ENCODE measurements around the gene TPTE.
"Not testable (repeated sequence)": the region's sequence is repeated elsewhere in the genome, so short reads cannot be mapped to it uniquely, and the experiment has no call there.

TPTE gene

GRCh38 chr21:10521091-10521598 is at the start of gene TPTE:
Gene TPTE, plus strand, starts transcription at chr21:10521583. Its CDS starts 17,141 bp downstream, at chr21:10538724.
- Histone ChIP-seq H3K27ac (ENCODE audit: low read length) (no peak within 1 kb of the TSS), H3K4me1 (ENCODE audit: control insufficient read depth in 1 of 2, insufficient read depth in 2 of 2, low read length in 2 of 2) (no peaks in the 10 kb centered on the region), H3K27me3 (ENCODE audit: low read depth, low read length) (no peaks in the 10 kb centered on the region), H3K4me3 (ENCODE audit: low read depth in 1 of 2, low read length in 2 of 2) (no peak within 1 kb of the TSS), H3K36me3 (ENCODE audit: control insufficient read depth in 1 of 2, insufficient read depth in 2 of 2, low read length in 2 of 2) (no peaks in the 10 kb centered on the region), H3K9me3 (ENCODE audit: control insufficient read depth in 1 of 2, low read length in 2 of 2) (peaks cover 0 to 18% of the 10 kb centered on the region in 2 donors)

- H3K9me3 ChIP-seq (ENCODE audit: control insufficient read depth in 1 of 2, low read length in 2 of 2); H3K4me1 ChIP-seq (ENCODE audit: control insufficient read depth in 1 of 2, insufficient read depth in 2 of 2, low read length in 2 of 2); H3K4me3 ChIP-seq (ENCODE audit: low read depth in 1 of 2, low read length in 2 of 2); H3K36me3 ChIP-seq (ENCODE audit: control insufficient read depth in 1 of 2, insufficient read depth in 2 of 2, low read length in 2 of 2); H3K27me3 ChIP-seq (ENCODE audit: low read depth, low read length); H3K27ac ChIP-seq (ENCODE audit: low read length): not testable (repeated sequence)
Measured at GRCh38 chr21:10471999-10472398, 49.4 kb upstream of the TPTE start.

GRCh38 chr21:10477794-10478193 is 43.6 kb upstream of the TPTE start:
- H3K27me3 ChIP-seq (ENCODE audit: low read depth, low read length); H3K27ac ChIP-seq (ENCODE audit: low read length); H3K4me1 ChIP-seq (ENCODE audit: control insufficient read depth in 1 of 2, insufficient read depth in 2 of 2, low read length in 2 of 2); H3K4me3 ChIP-seq (ENCODE audit: low read depth in 1 of 2, low read length in 2 of 2); H3K9me3 ChIP-seq (ENCODE audit: control insufficient read depth in 1 of 2, low read length in 2 of 2); H3K36me3 ChIP-seq (ENCODE audit: control insufficient read depth in 1 of 2, insufficient read depth in 2 of 2, low read length in 2 of 2): not testable (repeated sequence)

DNA sequence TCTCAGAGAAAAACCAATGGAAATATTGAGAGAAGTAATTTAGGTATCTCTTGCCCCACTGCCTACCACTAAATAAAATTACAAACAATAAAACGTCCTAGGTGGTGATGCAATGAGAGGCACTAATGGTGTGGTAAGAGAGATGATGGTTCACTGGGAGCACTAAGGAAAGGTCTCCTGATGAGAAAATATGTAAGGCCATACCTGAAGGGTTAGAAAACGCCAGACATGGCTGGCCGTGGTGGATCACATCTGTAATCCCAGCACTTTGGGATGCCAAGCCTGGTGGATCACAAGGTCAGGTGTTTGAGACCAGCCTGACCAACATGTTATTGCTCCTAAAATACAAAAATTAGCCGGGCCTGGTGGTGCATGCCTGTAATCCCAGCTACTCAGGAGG is 41.5 kb upstream of the TPTE start:
- not testable (repeated sequence) for H3K4me3 ChIP-seq (ENCODE audit: low read depth in 1 of 2, low read length in 2 of 2); H3K27me3 ChIP-seq (ENCODE audit: low read depth, low read length); H3K27ac ChIP-seq (ENCODE audit: low read length); H3K36me3 ChIP-seq (ENCODE audit: control insufficient read depth in 1 of 2, insufficient read depth in 2 of 2, low read length in 2 of 2); H3K4me1 ChIP-seq (ENCODE audit: control insufficient read depth in 1 of 2, insufficient read depth in 2 of 2, low read length in 2 of 2); H3K9me3 ChIP-seq (ENCODE audit: control insufficient read depth in 1 of 2, low read length in 2 of 2)

DNA sequence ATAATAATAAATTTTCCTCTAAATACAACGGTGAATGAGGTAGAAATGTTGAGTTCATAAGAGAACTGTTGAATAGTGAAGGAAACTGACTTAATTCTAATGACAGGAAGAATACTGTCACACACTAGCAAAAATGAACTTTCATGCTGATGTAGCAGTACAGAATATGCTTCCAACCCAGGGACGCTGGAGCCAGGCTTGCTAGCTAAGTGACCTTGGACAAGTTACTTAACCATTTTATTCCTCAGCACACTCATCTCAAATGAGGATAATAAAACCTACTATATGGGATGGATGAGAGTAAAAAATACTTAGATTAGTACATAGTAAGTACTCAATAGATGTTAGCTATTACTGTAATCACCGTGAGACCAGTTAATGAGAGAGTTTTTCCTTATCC is 36.5 kb upstream of the TPTE start:
- H3K27me3 ChIP-seq (ENCODE audit: low read depth, low read length); H3K36me3 ChIP-seq (ENCODE audit: control insufficient read depth in 1 of 2, insufficient read depth in 2 of 2, low read length in 2 of 2); H3K9me3 ChIP-seq (ENCODE audit: control insufficient read depth in 1 of 2, low read length in 2 of 2); H3K4me3 ChIP-seq (ENCODE audit: low read depth in 1 of 2, low read length in 2 of 2); H3K4me1 ChIP-seq (ENCODE audit: control insufficient read depth in 1 of 2, insufficient read depth in 2 of 2, low read length in 2 of 2); H3K27ac ChIP-seq (ENCODE audit: low read length): not testable (repeated sequence)

- not testable (repeated sequence) for H3K27ac ChIP-seq (ENCODE audit: low read length); H3K27me3 ChIP-seq (ENCODE audit: low read depth, low read length); H3K9me3 ChIP-seq (ENCODE audit: control insufficient read depth in 1 of 2, low read length in 2 of 2); H3K4me3 ChIP-seq (ENCODE audit: low read depth in 1 of 2, low read length in 2 of 2); H3K4me1 ChIP-seq (ENCODE audit: control insufficient read depth in 1 of 2, insufficient read depth in 2 of 2, low read length in 2 of 2); H3K36me3 ChIP-seq (ENCODE audit: control insufficient read depth in 1 of 2, insufficient read depth in 2 of 2, low read length in 2 of 2)
Measured at GRCh38 chr21:10490453-10490852, 30.9 kb upstream of the TPTE start.

DNA sequence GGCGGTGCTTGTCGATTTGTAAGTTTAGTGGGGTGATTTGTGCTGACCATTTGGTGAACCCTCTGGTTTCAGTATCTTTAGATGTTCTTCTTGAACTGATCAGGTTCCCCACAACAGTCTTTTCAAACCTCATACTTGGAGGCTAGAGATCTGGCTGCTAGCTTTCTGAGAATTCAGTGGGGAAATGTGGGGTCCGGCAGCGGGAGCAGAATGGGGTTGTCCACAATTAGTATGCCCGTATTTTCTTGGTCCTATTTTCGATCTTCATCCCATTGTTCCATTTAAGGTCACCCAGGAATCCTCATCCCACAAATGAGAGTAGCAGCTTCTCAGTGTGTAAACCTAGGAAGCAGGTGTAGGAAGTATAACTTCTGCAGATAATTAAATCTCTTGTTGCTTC is 10.3 kb upstream of the TPTE start:
- no peaks in the 10 kb centered on the region for H3K36me3 ChIP-seq (ENCODE audit: control insufficient read depth in 1 of 2, insufficient read depth in 2 of 2, low read length in 2 of 2)
- H3K9me3 ChIP-seq (ENCODE audit: control insufficient read depth in 1 of 2, low read length in 2 of 2), result peaks cover 0 to 2% of the 10 kb centered on the region in 2 donors
- H3K27me3 ChIP-seq (ENCODE audit: low read depth, low read length), result no peaks in the 10 kb centered on the region
- no peak overlapping the region for H3K4me3 ChIP-seq (ENCODE audit: low read depth in 1 of 2, low read length in 2 of 2)
- H3K27ac ChIP-seq (ENCODE audit: low read length), result no peak overlapping the region
- no peaks in the 10 kb centered on the region for H3K4me1 ChIP-seq (ENCODE audit: control insufficient read depth in 1 of 2, insufficient read depth in 2 of 2, low read length in 2 of 2)

GRCh38 chr21:10516889-10517288 is 4.5 kb upstream of the TPTE start:
- H3K27ac ChIP-seq (ENCODE audit: low read length); H3K4me1 ChIP-seq (ENCODE audit: control insufficient read depth in 1 of 2, insufficient read depth in 2 of 2, low read length in 2 of 2); H3K4me3 ChIP-seq (ENCODE audit: low read depth in 1 of 2, low read length in 2 of 2); H3K27me3 ChIP-seq (ENCODE audit: low read depth, low read length); H3K36me3 ChIP-seq (ENCODE audit: control insufficient read depth in 1 of 2, insufficient read depth in 2 of 2, low read length in 2 of 2): not testable (repeated sequence)
- H3K9me3 ChIP-seq (ENCODE audit: control insufficient read depth in 1 of 2, low read length in 2 of 2), result peaks cover 0 to 14% of the 10 kb centered on the region in 2 donors

- not testable (repeated sequence) for H3K4me3 ChIP-seq (ENCODE audit: low read depth in 1 of 2, low read length in 2 of 2); H3K27ac ChIP-seq (ENCODE audit: low read length); H3K4me1 ChIP-seq (ENCODE audit: control insufficient read depth in 1 of 2, insufficient read depth in 2 of 2, low read length in 2 of 2); H3K27me3 ChIP-seq (ENCODE audit: low read depth, low read length); H3K36me3 ChIP-seq (ENCODE audit: control insufficient read depth in 1 of 2, insufficient read depth in 2 of 2, low read length in 2 of 2)
- peaks cover 0 to 14% of the 10 kb centered on the region in 2 donors for H3K9me3 ChIP-seq (ENCODE audit: control insufficient read depth in 1 of 2, low read length in 2 of 2)
Measured at GRCh38 chr21:10517904-10518303, 3.5 kb upstream of the TPTE start.

DNA sequence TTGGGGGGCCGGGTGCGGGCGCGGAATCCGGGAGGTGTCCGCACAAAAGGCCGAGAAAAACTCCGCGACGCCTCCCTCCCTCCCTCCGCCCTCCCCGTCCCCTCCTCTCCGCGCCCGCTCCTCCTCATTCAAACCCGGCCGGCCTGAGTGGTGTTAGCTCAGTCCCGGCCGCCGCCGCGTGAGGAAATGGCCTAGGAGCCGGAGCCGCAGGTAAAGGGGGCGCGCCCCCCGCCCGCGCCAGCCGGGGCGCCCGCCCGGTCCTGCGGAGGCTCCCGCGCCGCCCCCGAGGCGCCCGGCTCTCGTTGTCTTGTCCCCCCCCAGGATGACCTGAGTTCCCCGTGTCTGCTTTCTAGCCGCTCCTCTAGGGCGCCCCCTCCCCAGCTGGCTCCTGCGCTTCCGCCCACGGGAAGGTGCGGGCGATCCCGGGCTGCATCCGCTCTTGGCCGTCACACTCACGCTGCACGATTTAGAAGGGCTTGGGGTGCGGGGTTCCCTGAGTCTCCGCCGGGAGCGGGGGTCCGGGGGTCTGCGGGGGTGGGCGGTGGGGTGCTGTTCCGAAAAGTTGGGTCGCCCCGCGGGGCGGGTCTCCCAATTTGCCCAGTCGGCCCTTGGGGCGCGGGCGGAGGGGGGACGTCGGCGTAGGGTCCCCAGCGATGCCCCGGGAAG is 585 bp downstream of the TPTE start:
- H3K4me1 ChIP-seq (ENCODE audit: control insufficient read depth in 1 of 2, insufficient read depth in 2 of 2, low read length in 2 of 2); H3K4me3 ChIP-seq (ENCODE audit: low read depth in 1 of 2, low read length in 2 of 2); H3K27me3 ChIP-seq (ENCODE audit: low read depth, low read length); H3K27ac ChIP-seq (ENCODE audit: low read length); H3K36me3 ChIP-seq (ENCODE audit: control insufficient read depth in 1 of 2, insufficient read depth in 2 of 2, low read length in 2 of 2): not testable (repeated sequence)
- H3K9me3 ChIP-seq (ENCODE audit: control insufficient read depth in 1 of 2, low read length in 2 of 2), result peaks cover 0 to 18% of the 10 kb centered on the region in 2 donors

DNA sequence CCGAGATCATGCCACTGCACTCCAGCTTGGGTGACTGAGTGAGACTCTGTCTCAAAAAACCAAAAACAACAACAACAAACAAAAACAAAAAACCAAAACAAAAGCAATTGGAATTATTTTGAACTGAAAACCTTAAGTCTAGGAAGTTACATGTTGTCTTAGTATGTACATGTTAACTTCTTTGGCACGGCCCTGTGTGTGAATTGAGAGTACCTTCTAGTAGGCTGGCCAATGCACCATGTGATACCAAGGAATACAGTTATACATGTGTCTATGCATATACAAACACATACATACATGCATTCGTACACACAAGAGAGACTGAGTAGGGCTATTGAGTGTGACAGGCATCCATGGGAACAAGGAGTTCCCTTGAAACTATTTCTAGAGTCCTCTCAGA is 18.6 kb downstream of the TPTE start:
- Histone ChIP-seq H3K27me3 (ENCODE audit: low read depth, low read length) (no peaks in the 10 kb centered on the region), H3K4me1 (ENCODE audit: control insufficient read depth in 1 of 2, insufficient read depth in 2 of 2, low read length in 2 of 2) (no peaks in the 10 kb centered on the region), H3K27ac (ENCODE audit: low read length) (no peak overlapping the region), H3K36me3 (ENCODE audit: control insufficient read depth in 1 of 2, insufficient read depth in 2 of 2, low read length in 2 of 2) (no peaks in the 10 kb centered on the region), H3K9me3 (ENCODE audit: control insufficient read depth in 1 of 2, low read length in 2 of 2) (peaks cover 0 to 14% of the 10 kb centered on the region in 2 donors), H3K4me3 (ENCODE audit: low read depth in 1 of 2, low read length in 2 of 2) (no peak overlapping the region)

GRCh38 chr21:10544376-10544775 is 23.0 kb downstream of the TPTE start:
- not testable (repeated sequence) for H3K27me3 ChIP-seq (ENCODE audit: low read depth, low read length); H3K36me3 ChIP-seq (ENCODE audit: control insufficient read depth in 1 of 2, insufficient read depth in 2 of 2, low read length in 2 of 2); H3K4me3 ChIP-seq (ENCODE audit: low read depth in 1 of 2, low read length in 2 of 2); H3K4me1 ChIP-seq (ENCODE audit: control insufficient read depth in 1 of 2, insufficient read depth in 2 of 2, low read length in 2 of 2); H3K27ac ChIP-seq (ENCODE audit: low read length)
- peaks cover 8 to 20% of the 10 kb centered on the region in 2 donors for H3K9me3 ChIP-seq (ENCODE audit: control insufficient read depth in 1 of 2, low read length in 2 of 2)
